ENCODE results near the gene SMYD3.

The SMYD3 gene

DNA sequence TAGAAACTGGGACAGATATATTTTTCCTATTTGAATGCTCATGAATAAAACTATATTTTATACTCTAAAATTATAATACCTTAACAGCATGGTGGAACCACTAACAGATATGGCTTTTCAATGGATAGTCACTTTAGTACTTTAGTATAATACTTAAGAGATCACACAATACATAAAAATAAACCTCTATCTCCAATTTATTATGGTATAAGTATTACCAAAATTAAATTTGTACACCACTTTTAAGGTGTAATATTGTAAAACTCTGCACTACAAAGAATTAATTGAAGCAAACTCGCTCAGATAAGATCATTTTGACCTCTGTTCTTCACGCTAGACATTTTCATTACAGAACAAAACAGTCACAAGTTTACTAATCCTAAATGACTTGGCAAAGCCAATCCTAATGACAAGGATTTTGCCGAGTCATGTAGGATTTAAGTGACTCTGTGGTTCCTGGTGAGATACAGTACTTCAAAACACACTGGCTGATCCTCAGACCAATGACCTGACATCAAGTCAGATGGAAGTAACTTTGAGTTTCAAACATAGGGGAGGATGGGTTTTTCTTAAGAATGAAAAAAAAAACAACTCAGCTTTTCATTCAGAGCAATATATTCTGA, 200.6 kb downstream of the SMYD3 start:
- Mint-ChIP-seq H3K27ac (no peak overlapping the region), H3K36me3 (ENCODE audit: low read depth) (peaks cover 5% of the 10 kb centered on the region), H3K9me3 (no peaks in the 10 kb centered on the region), H3K27me3 (ENCODE audit: low read depth, poor library complexity) (peaks cover 4% of the 10 kb centered on the region), H3K4me3 (no peak overlapping the region), H3K4me1 (no peaks in the 10 kb centered on the region)
- TF ChIP-seq, protein P1, sequence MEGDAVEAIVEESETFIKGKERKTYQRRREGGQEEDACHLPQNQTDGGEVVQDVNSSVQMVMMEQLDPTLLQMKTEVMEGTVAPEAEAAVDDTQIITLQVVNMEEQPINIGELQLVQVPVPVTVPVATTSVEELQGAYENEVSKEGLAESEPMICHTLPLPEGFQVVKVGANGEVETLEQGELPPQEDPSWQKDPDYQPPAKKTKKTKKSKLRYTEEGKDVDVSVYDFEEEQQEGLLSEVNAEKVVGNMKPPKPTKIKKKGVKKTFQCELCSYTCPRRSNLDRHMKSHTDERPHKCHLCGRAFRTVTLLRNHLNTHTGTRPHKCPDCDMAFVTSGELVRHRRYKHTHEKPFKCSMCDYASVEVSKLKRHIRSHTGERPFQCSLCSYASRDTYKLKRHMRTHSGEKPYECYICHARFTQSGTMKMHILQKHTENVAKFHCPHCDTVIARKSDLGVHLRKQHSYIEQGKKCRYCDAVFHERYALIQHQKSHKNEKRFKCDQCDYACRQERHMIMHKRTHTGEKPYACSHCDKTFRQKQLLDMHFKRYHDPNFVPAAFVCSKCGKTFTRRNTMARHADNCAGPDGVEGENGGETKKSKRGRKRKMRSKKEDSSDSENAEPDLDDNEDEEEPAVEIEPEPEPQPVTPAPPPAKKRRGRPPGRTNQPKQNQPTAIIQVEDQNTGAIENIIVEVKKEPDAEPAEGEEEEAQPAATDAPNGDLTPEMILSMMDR (IDR thresholded peaks at IDR 0.05), result no peak
- DNase-seq, result no peak

DNA sequence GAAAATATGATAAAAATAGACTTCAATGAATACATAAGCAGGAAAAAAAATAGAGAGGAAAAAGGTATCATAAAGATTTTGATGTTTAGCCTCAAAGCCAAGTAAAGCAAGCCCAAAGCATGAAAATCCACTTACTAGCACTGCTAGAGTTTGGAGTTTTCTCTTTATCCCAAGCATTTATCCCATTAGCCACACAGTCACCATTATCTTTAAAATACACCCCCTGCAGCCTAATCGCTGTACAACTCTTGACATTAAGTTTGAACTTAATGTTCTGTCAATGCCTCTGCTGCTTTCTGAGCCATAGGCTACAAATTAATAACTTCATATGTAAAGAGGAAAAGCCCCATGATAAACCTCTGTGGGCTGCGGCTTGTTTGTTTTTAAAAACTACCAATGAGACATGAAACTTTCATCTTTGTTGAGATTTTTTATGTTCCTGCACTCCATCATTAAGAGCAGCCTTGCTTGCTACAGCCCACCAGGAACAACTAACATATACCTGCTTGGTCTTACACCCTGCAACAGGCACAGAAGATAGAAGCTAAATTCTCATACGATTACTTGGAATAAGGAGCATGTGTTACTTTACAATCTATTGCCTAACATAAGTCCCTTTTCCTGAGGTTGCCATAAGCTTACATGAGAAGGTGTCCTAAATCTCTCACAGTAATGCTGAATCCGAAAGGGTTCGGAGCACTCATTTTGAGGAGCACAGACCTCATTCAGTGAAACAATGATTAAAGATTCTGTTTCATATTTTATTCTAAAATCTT, 202.4 kb downstream of the SMYD3 start:
- Mint-ChIP-seq H3K27ac (no peak overlapping the region), H3K4me3 (no peak overlapping the region), H3K9me3 (no peaks in the 10 kb centered on the region), H3K36me3 (ENCODE audit: low read depth) (peaks cover 5% of the 10 kb centered on the region), H3K4me1 (no peaks in the 10 kb centered on the region), H3K27me3 (ENCODE audit: low read depth, poor library complexity) (peaks cover 4% of the 10 kb centered on the region)
- DNase-seq, result no peak
- TF ChIP-seq, protein P1 (IDR thresholded peaks at IDR 0.05), result no peak

DNA sequence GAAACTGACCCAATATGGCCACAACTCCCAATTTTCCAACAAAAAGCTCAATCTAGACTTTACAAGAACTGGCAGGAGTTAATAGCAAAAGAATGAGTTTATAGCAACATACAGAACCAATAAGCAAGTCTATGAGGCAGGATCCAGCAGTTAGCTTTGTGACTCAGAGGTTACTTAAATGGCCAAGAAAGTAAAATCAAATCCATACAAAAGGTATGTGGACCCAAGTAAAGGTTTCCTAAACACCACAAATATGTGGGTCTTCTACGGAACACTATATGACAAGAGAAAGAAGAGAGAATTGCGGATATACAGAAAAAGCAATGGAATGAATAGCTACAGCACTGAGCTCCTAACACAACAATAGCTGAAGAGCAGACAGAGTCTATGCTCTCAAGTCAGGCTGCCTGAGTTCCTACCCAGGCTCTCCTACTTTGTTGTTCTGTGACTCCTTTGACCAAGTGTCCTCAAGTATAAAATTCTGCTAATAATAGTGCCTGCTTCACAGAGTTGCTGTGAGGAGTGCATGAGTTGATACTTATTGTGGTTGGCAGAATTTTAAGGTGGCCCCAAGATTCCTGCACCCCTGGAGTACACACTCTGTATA, 204.3 kb downstream of the SMYD3 start:
- Mint-ChIP-seq H3K27me3 (ENCODE audit: low read depth, poor library complexity) (peaks cover 4% of the 10 kb centered on the region), H3K9me3 (no peaks in the 10 kb centered on the region), H3K4me1 (no peaks in the 10 kb centered on the region), H3K36me3 (ENCODE audit: low read depth) (peaks cover 2% of the 10 kb centered on the region), H3K4me3 (no peak overlapping the region), H3K27ac (no peak overlapping the region)
- TF ChIP-seq, protein P1 (IDR thresholded peaks at IDR 0.05), result no peak
- no peak for DNase-seq

DNA sequence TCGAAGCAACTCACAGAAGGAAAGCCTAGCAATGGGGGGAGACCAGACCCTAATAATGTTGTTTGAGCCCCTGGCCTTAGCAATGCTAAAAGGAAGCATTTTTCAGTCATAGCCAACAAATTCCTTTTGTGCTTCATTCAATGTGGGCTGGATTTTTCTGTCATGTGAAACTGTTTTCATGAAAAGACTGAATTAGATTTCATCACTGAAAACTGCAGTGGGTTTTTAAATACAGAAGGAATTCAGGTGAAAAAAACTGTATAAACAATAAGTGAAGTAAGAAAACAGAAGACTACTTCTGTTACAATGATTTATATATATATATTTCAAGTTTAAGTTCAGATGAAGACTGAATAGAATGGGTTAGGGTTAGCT, 204.8 kb downstream of the SMYD3 start:
- Mint-ChIP-seq H3K27ac (no peak overlapping the region), H3K4me3 (no peak overlapping the region), H3K9me3 (no peaks in the 10 kb centered on the region), H3K36me3 (ENCODE audit: low read depth) (no peaks in the 10 kb centered on the region), H3K4me1 (no peaks in the 10 kb centered on the region), H3K27me3 (ENCODE audit: low read depth, poor library complexity) (peaks cover 4% of the 10 kb centered on the region)
- DNase-seq, result no peak
- TF ChIP-seq, protein P1 (IDR thresholded peaks at IDR 0.05), result no peak

DNA sequence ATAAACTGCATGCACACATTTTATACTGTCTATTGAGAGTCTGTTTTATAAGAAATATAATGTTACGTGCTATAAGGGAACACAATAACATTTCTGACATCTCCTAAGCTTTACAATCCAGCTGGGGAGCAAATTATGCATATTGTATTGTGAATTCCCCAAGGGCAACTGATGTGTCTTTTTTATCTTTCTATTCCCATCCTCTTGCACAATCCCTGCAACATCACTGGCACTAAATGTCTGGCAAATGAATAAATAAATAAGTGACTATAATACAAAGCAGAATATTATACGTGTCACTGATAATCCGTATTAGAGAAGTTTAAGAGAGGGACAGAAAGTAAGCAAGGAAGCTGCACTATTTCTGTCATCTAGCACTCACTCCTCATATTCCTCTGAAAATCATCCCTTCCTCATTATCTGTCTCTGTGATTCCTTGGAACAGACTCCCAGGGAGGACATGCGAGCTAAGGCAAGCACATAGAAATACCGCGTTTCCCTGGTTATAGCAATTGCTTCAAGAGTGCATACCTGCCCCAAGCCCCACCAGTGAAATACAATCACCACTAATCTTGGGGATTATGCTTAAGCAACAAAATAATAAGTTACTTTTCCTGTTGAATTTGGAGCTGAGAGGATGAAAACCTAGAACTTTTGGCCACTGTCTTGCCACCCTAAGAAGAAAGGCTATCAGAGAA, 205.4 kb downstream of the SMYD3 start:
- no peaks in the 10 kb centered on the region for H3K9me3 Mint-ChIP-seq
- no peak overlapping the region for H3K27ac Mint-ChIP-seq
- no peaks in the 10 kb centered on the region for H3K36me3 Mint-ChIP-seq (ENCODE audit: low read depth)
- peaks cover 4% of the 10 kb centered on the region for H3K27me3 Mint-ChIP-seq (ENCODE audit: low read depth, poor library complexity)
- no peaks in the 10 kb centered on the region for H3K4me1 Mint-ChIP-seq
- no peak overlapping the region for H3K4me3 Mint-ChIP-seq
- DNase-seq, result no peak
- TF ChIP-seq, protein P1 (IDR thresholded peaks at IDR 0.05), result no peak

All from nephron progenitor cell (in vitro differentiated cells).